ENCODE results near the gene TMEM54. TPM values are rescaled to one million over a fixed set of nuclear protein-coding genes. Genes with fewer than 3 reads are reported as not detected.

Gene TMEM54
- total RNA-seq, 1 donor from 2014 or later = 0.66 TPM

GRCh38 chr1:32897082-32898049 is 3.8 kb downstream of the TMEM54 start:
- H3K27me3 Mint-ChIP-seq (ENCODE audit: low read depth) = peaks cover 48% of the 10 kb centered on the region
- intact Hi-C loops (cut with micrococcal nuclease) = no loop called here
- H3K36me3 Mint-ChIP-seq (ENCODE audit: low read depth) = no peaks in the 10 kb centered on the region
- no peak overlapping the region for H3K4me3 Mint-ChIP-seq (ENCODE audit: low read depth)
- H3K4me1 Mint-ChIP-seq (ENCODE audit: low read depth) = peaks cover 2% of the 10 kb centered on the region
- no peak for DNase-seq (ENCODE audit: low spot score)
- H3K9me3 Mint-ChIP-seq = no peaks in the 10 kb centered on the region
- no peak overlapping the region for H3K27ac Mint-ChIP-seq

GRCh38 chr1:32896451-32896850 is 4.7 kb downstream of the TMEM54 start:
- Mint-ChIP-seq H3K27ac (no peak overlapping the region), H3K27me3 (ENCODE audit: low read depth) (peaks cover 49% of the 10 kb centered on the region)
- no peak for DNase-seq (ENCODE audit: low spot score)

GRCh38 chr1:32895325-32896215 is 5.6 kb downstream of the TMEM54 start:
- DNase-seq (ENCODE audit: low spot score) = no peak
- H3K9me3 Mint-ChIP-seq = no peaks in the 10 kb centered on the region
- intact Hi-C loops (cut with micrococcal nuclease) = no loop called here
- no peak overlapping the region for H3K27ac Mint-ChIP-seq
- no peaks in the 10 kb centered on the region for H3K36me3 Mint-ChIP-seq (ENCODE audit: low read depth)
- H3K4me3 Mint-ChIP-seq (ENCODE audit: low read depth) = no peak overlapping the region
- H3K4me1 Mint-ChIP-seq (ENCODE audit: low read depth) = peaks cover 3% of the 10 kb centered on the region
- peaks cover 52% of the 10 kb centered on the region for H3K27me3 Mint-ChIP-seq (ENCODE audit: low read depth)

More at GRCh38 chr1:32896451-32896850, 4.7 kb downstream of the TMEM54 start:
- no peaks in the 10 kb centered on the region for H3K9me3 Mint-ChIP-seq
- H3K4me3 Mint-ChIP-seq (ENCODE audit: low read depth) = no peak overlapping the region
- peaks cover 3% of the 10 kb centered on the region for H3K4me1 Mint-ChIP-seq (ENCODE audit: low read depth)
- no peaks in the 10 kb centered on the region for H3K36me3 Mint-ChIP-seq (ENCODE audit: low read depth)
- intact Hi-C loops (cut with micrococcal nuclease) = no loop called here

- Mint-ChIP-seq H3K4me3 (ENCODE audit: low read depth) (no peak overlapping the region), H3K4me1 (ENCODE audit: low read depth) (peaks cover 3% of the 10 kb centered on the region), H3K27ac (no peak overlapping the region), H3K27me3 (ENCODE audit: low read depth) (peaks cover 52% of the 10 kb centered on the region), H3K9me3 (no peaks in the 10 kb centered on the region), H3K36me3 (ENCODE audit: low read depth) (no peaks in the 10 kb centered on the region)
- DNase-seq (ENCODE audit: low spot score) = no peak
- intact Hi-C loops (cut with micrococcal nuclease) = no loop called here
These were observed 6.5 kb downstream of the TMEM54 start for GRCh38 chr1:32894681-32895080.

GRCh38 chr1:32894019-32894600 is 7.1 kb downstream of the TMEM54 start:
- peak overlapping the region; percentile 6 for H3K4me3 Mint-ChIP-seq (ENCODE audit: low read depth)
- peaks cover 52% of the 10 kb centered on the region for H3K27me3 Mint-ChIP-seq (ENCODE audit: low read depth)
- DNase-seq (ENCODE audit: low spot score) = no peak
- no peaks in the 10 kb centered on the region for H3K9me3 Mint-ChIP-seq
- intact Hi-C loops (cut with micrococcal nuclease) = no loop called here
- H3K4me1 Mint-ChIP-seq (ENCODE audit: low read depth) = peaks cover 3% of the 10 kb centered on the region
- no peak overlapping the region for H3K27ac Mint-ChIP-seq
- no peaks in the 10 kb centered on the region for H3K36me3 Mint-ChIP-seq (ENCODE audit: low read depth)

- peak overlapping the region; percentile 53 for H3K4me3 Mint-ChIP-seq (ENCODE audit: low read depth)
These were observed 7.8 kb downstream of the TMEM54 start for GRCh38 chr1:32893198-32894018.

GRCh38 chr1:32892368-32893197 is 8.6 kb downstream of the TMEM54 start:
- Mint-ChIP-seq H3K4me3 (ENCODE audit: low read depth) (peak overlapping the region; percentile 35), H3K4me1 (ENCODE audit: low read depth) (peaks cover 3% of the 10 kb centered on the region), H3K27ac (no peak overlapping the region), H3K9me3 (no peaks in the 10 kb centered on the region), H3K27me3 (ENCODE audit: low read depth) (peaks cover 51% of the 10 kb centered on the region), H3K36me3 (ENCODE audit: low read depth) (no peaks in the 10 kb centered on the region)
- no peak for DNase-seq (ENCODE audit: low spot score)
- intact Hi-C loops (cut with micrococcal nuclease) = no loop called here

More at GRCh38 chr1:32893198-32894018, 7.8 kb downstream of the TMEM54 start:
- intact Hi-C loops (cut with micrococcal nuclease) = no loop called here
- H3K27ac Mint-ChIP-seq = no peak overlapping the region
- DNase-seq (ENCODE audit: low spot score) = no peak
- H3K27me3 Mint-ChIP-seq (ENCODE audit: low read depth) = peaks cover 48% of the 10 kb centered on the region
- no peaks in the 10 kb centered on the region for H3K9me3 Mint-ChIP-seq
- H3K36me3 Mint-ChIP-seq (ENCODE audit: low read depth) = no peaks in the 10 kb centered on the region
- H3K4me1 Mint-ChIP-seq (ENCODE audit: low read depth) = peaks cover 3% of the 10 kb centered on the region

- no peaks in the 10 kb centered on the region for H3K9me3 Mint-ChIP-seq
- H3K27ac Mint-ChIP-seq = no peak overlapping the region
- no peak for DNase-seq (ENCODE audit: low spot score)
- H3K4me3 Mint-ChIP-seq (ENCODE audit: low read depth) = no peak overlapping the region
- H3K36me3 Mint-ChIP-seq (ENCODE audit: low read depth) = no peaks in the 10 kb centered on the region
- intact Hi-C loops (cut with micrococcal nuclease) = no loop called here
- H3K27me3 Mint-ChIP-seq (ENCODE audit: low read depth) = peaks cover 53% of the 10 kb centered on the region
- H3K4me1 Mint-ChIP-seq (ENCODE audit: low read depth) = peaks cover 3% of the 10 kb centered on the region
These were observed 9.6 kb downstream of the TMEM54 start for GRCh38 chr1:32891630-32892029.

- Mint-ChIP-seq H3K36me3 (ENCODE audit: low read depth) (no peaks in the 10 kb centered on the region), H3K4me3 (ENCODE audit: low read depth) (no peak overlapping the region), H3K9me3 (no peaks in the 10 kb centered on the region), H3K27ac (no peak overlapping the region), H3K27me3 (ENCODE audit: low read depth) (peaks cover 54% of the 10 kb centered on the region), H3K4me1 (ENCODE audit: low read depth) (peaks cover 3% of the 10 kb centered on the region)
- intact Hi-C loops (cut with micrococcal nuclease) = no loop called here
- no peak for DNase-seq (ENCODE audit: low spot score)
These were observed 10.0 kb downstream of the TMEM54 start for GRCh38 chr1:32891241-32891570.

GRCh38 chr1:32890516-32891240 is 10.5 kb downstream of the TMEM54 start:
- Mint-ChIP-seq H3K4me1 (ENCODE audit: low read depth) (peaks cover 3% of the 10 kb centered on the region), H3K36me3 (ENCODE audit: low read depth) (no peaks in the 10 kb centered on the region), H3K9me3 (no peaks in the 10 kb centered on the region), H3K27ac (no peak overlapping the region), H3K27me3 (ENCODE audit: low read depth) (peaks cover 54% of the 10 kb centered on the region), H3K4me3 (ENCODE audit: low read depth) (no peak overlapping the region)
- intact Hi-C loops (cut with micrococcal nuclease) = no loop called here
- no peak for DNase-seq (ENCODE audit: low spot score)

- peaks cover 3% of the 10 kb centered on the region for H3K4me1 Mint-ChIP-seq (ENCODE audit: low read depth)
- H3K27ac Mint-ChIP-seq = no peak overlapping the region
- intact Hi-C loops (cut with micrococcal nuclease) = no loop called here
- H3K4me3 Mint-ChIP-seq (ENCODE audit: low read depth) = no peak overlapping the region
- H3K27me3 Mint-ChIP-seq (ENCODE audit: low read depth) = peaks cover 62% of the 10 kb centered on the region
- no peaks in the 10 kb centered on the region for H3K9me3 Mint-ChIP-seq
- no peaks in the 10 kb centered on the region for H3K36me3 Mint-ChIP-seq (ENCODE audit: low read depth)
- no peak for DNase-seq (ENCODE audit: low spot score)
These were observed 11.4 kb downstream of the TMEM54 start for GRCh38 chr1:32889731-32890278.
